Glomerular visceral epithelial cell (primary cell): ENCODE measurements around the gene SOX10.

Experiments
- DNase-seq: peaks from one replicate; pipeline ENCODE4 v3.0.0-alpha.2; 2016; ENCODE audit errors: extremely low spot score

Gene SOX10

DNA sequence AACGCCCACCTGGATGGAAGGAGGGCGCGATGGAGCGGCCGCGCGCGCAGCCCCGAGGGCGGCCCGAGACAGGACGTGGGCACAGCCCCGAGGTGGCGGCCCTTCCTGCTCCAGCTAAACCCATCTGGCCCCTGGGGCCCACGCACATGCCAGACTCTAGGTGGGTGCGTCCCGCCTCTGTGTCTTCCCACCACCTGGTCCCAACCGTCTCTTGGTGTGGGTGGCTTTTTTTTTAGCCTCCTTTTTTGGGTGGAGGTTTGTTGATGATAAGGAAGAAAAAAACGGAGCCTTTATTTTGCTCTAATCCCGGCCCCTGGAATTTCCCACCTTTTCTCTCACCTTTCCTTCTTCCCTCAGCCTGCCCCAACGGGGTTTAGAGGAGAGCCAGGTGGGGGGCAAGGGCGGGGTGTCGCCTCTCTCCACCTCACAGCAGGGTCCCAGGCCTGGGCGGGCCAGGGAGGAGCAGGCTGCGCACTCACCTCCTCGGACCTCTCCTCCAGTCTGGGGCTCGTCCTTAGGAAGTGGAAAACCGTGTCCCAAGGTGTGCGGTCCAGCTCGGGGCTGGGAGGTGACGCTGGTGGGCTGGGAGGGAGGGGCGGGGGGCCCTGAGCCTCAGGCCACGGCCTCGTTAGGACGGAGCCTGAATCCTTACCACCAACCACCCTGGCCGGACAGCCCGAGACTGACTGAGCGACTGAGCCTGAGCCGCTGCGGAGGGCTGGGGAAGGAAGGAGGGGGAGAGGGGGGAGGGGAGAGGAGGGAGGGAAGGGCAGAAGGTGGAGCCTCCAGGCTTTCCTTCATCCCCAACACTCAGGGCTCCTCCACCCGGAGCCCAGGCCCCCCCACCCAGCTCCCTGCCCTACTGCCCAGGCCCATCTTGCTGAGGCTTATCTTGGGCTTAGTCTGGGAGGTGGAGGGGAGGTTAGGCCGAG, at the start of gene SOX10:
Gene SOX10, minus strand, starts transcription at position 696 of the 932 bp plus-strand sequence. CDS start 771 bp downstream, outside the sequence.
- DNase-seq: no peak

DNA sequence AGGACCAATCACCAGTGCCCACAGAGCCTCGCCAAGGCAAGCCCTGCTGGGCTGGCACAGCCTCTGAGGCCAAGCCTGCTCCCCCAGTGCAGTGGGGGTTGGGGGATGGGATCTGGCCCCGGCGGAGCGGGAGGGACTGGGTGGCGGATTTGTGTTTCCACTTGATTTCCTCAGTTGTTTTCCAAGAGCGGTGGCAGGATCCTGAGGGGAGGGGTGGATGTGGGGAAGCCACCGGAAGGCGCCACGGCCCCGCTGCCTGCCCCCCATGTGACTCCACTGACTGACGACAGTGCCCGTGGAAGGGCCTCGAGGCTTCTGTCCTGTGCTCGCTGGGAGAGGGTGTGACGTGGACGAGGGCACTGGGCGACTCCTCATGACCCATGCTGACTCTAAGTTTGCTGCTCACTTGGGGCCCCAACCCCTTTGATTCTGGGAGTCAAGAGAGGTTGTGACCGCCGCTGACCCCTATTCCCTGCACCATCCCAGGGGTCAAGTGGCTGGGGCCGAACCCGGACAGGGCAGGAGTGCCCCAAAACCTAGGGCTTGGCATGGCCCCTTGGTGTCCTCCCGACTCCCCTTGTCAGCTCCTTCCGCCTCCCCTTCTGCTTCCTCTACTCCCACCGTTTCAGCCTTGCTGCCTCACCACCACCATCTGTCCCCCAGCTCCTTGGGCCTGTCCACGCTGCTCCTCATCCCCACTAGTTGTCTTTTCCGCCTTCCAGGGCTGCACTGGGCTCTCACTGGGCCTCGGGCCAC, 49.3 kb upstream of the SOX10 start:
- DNase-seq: no peak

DNA sequence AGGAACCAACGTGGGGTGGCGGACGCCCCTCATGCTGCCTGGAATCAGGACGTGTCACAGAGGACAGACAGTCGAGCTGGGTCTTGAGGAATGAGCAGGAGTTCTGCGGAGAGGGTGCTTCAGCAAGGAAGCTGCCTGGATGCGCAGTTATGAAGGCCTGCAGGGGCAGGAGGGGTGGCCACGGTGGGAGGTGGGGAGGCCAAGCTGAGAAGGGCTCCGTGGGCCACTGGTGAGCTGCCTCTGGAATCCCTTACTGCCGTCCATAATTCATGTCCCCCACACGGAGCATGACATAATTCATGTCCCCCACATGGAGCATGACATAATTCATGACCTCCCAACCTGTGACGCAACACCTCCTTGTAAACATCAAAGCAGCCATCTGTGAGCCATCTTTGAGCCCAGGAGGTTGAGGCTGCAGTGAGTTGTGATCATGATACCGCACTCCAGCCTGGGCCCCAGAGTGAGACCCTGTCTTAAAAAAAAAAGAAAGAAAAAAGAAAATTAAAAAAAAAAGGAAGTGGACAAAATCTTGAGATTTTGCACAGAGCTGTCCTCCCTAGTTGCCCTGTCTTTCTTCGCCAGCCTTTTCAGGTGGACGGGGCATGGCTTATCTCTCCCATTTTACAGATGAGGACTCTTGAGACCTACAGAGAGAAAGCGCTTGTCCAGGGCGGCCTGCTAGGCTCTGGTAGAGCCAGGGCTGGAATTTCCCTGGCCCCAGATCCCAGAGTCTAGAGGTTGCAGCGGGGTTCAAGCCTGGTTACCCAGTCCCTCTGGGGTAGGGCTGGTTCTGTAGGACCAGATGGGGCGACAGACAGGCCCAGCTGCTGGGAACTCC, 48.5 kb upstream of the SOX10 start:
- peak; percentile 69 for DNase-seq

DNA sequence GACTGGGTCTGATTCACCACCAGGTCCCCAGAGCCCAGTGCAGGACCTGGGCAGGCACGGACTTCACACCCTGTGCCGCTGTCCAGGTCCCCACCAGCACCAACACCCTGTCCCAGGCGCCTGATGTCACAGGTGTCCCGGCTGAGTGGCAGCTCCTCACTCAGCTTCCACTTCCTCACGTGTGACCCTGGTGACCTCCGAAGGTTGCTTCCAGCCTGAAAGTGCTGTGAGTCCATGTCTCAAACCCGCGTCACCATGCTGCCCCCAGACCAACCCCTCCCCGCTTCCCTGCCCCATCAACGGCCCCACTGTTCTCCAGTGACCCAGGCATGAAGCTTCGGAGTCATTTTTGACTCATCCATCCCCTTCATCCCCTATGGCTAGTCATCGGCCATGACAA, 47.1 kb upstream of the SOX10 start:
- no peak for DNase-seq

DNA sequence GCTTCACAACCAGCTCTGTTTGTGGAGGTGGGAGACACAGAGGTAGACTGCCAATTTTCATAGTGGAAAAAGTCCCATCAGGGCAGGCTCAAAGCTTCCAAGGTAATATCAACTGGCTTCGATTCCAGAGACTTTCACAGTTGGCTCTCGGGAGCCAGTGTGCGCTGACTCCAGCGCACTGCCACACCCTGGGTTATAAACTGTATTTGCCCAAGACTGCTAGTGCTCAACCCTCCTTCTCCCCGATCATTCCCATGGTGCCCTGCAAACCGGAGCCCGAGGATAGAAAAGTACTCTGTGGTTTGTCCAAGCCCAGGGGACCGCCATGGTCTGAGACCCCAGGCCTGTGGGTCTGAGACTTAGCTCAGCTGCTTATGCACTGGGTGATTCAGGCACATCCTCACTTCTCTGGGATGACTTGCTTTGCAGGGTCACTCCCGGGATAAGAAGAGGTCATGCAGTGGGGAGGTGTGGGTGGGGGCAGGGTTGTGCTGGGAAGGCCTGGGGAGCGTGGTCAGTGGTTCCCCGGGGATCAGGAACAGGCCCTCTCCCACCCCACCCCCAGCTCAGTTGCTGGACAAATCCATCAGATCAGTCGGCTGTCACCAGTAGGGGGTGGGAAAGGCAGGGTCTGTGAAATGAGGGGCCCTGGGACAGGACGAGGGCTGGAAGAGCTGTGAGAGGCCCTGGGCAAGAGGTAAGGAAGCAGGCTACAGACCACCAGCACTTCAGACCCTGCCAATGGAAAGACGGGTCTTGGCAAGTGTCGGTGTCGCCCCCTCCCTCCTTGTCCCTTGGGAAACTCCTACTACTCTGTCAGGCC, 46.2 kb upstream of the SOX10 start:
- no peak for DNase-seq

DNA sequence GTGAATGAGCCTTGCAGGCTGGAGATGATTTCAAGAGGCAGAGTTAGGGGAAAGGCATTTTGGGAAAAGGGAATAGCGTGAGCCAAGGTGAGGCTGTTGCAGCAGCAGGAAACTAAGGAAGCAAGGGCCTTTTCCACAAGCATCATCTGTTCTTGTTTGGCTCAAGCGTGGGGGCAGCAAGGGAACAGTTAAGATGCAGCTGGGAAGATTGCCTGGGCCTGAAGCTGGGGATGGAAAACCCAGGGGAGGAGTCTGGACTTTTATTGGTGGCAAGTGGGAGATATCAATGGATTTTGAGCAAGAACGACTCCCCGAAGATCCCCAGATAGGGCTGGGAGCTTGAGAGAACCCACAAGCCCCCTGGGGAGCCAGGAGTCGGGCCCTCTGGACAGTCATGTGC, 45.5 kb upstream of the SOX10 start:
- no peak for DNase-seq

DNA sequence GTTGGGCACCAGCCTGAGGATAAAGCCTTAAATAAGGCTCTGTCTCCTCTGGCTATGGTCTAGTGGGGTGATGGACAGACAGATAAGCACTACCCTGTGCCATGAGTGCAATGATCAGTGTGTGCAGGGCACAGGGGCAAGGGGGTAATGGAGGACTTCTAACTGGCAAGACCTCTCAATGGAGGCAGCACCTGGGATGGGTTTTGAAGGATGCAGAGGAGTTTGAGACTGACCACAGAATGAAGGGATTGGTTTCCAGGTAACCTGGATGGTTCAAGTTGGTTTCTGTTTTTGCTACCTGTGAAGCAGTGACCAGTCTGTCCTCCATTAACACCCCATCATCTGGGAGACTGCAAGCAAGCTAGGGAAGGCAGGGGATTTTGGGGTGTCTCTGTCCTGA, 45.0 kb upstream of the SOX10 start:
- no peak for DNase-seq

DNA sequence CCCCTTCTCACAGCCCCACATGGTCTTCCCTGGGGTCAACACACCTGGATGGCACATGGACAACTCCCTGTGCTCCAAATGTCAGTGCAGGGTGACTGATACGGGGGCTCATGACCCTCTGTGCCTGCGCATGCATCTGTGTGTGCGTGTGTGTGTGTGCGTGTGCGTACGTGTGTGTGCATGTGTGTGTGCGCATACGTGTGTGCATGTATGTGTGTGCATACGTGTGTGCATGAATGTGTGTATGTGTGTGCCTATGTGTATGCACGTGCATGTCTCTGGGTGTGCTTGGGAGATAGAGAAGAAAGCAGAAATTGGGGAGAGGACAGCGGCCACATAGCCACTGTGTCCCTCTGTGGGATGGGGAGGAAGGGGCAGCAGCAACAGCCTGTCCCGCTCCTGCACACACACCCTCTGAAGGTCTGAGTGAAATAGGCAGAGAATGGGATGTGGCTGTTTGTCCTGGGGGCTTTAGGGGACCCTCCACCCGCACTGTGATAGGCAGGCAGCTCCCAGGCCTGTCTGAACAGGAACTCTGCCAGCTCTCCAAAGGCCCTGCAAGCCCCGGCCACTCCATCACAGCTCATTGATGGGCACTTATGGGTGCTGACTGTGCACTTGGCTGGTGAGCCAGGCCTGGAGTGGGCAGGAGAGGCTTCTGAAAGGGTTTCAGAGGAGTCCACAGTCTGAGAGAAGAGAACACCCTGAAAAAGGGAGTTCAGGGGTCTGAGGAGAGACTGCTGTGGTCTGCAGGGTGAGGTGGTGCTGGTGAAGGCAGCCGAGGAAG, 44.2 kb upstream of the SOX10 start:
- no peak for DNase-seq

DNA sequence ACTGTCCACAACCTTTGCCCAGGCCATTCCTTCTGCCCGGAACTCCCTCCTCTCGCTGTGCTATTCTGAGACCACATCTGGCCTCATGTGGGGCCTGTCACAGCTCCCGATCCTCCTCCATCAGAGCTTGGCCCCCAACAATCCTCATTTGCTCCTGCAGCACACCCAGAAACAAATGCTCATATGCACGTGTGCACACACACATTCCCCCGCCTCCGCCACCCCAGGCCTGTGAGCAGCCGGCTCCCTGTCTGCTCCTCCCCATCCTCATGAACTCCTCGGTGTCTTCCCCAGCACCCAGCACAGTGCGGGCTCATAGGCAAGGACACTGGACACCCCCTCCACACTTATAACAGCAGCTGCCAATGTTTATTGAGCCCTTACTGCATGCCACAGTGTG, 43.1 kb upstream of the SOX10 start:
- DNase-seq: no peak

DNA sequence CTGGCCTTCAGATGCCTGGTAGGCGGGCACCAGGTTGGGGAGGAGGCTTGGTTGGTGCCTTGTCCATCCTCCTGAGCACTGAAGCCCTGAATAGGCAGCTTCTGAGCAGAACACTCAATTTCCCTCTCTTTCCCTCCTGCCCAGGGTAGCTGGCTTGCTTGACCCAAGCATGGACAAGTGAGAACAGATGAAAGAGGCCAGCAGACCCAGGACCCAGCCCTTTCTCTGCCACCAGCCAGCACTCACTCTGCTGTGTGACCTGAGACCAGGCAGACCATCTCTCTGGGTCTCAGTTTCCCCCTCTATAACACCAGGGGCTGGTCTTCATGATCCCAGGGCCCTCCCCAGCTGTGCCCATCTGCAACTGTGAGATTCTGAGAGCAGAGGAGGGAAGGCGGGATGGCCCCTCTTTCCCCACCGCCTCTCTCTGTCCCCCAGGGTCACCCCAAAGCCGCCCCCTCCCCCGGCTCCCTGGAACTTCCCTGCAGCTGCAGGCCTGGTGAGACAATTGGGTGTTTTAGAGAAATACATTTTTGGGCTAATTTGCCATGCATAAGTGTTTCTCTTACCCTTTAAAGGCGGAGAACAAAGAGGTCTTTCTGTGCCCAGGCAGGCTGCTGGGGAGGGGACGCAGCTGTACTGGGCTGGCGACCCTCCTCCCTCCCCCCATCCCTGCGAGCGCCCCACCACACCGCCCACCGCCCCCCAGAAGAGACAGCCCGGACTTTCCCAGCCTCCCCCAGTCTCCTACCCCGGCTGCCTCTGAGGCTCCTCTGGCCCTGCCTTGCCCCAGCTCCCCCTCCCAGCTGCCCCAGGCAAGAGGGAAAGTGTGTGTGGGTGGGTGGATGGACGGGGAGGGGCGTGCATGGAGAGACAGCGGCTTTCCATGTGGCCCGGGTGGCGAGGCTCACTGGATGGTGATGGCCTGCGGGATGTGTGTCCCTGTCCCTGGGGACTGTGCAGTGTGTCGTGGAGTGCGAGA, 42.1 kb upstream of the SOX10 start:
- DNase-seq: no peak

DNA sequence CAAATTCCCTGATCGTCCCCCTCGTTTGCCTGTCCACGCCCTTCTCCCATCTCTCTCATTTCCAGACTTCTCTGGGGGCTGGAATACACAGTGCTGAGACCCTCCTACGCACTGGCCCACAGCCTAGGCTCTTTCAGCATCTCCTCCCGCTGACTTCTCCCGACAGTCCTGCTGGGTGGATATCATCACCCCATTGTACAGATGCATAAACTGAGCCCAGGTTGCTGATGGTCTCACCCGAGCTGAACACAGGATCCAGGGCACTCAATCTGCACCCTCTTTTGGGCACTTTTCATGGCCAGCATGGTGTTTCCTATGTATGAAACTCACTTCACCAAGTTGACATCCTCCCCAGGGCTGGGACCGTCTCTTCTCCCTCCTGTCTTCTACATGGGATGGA, 41.2 kb upstream of the SOX10 start:
- no peak for DNase-seq

DNA sequence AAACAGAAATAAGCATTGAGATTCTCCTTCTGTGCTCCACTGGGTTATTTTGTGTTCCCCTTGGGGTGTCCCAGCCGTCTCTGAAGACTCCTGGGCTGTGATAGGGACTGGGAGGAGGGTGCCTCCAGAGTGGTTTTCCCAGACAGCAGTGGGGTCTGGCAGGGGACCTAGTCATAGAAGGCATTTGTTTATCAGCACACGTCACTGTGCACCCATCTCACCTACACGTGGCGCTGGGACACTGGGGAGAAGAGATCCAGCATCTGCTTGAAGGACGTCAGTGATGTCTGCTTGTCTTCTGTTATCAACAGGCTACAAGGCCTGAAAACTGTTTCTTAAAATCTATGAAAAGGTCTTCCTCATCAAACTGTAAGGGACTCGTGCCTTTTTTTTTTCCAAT, 38.7 kb upstream of the SOX10 start:
- no peak for DNase-seq

DNA sequence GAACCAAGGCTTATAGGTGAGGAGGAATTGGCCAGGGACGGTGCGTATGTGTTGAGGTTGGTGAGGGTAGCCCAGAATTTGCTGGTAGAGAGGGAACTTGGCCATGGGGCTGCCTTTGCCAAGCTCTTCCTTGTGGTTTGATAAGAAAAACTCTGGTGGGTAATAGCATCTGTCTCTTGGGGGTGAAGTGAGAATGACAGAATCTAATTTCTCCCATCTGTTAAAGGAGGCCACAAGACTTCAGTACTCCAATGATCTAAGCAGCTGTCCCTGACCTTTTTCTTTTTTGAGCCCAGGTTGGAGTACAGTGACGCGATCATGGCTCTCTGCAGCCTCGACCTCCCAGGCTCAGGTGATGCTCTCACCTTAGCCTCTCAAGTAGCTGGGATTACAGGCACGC, 36.9 kb upstream of the SOX10 start:
- DNase-seq: no peak

DNA sequence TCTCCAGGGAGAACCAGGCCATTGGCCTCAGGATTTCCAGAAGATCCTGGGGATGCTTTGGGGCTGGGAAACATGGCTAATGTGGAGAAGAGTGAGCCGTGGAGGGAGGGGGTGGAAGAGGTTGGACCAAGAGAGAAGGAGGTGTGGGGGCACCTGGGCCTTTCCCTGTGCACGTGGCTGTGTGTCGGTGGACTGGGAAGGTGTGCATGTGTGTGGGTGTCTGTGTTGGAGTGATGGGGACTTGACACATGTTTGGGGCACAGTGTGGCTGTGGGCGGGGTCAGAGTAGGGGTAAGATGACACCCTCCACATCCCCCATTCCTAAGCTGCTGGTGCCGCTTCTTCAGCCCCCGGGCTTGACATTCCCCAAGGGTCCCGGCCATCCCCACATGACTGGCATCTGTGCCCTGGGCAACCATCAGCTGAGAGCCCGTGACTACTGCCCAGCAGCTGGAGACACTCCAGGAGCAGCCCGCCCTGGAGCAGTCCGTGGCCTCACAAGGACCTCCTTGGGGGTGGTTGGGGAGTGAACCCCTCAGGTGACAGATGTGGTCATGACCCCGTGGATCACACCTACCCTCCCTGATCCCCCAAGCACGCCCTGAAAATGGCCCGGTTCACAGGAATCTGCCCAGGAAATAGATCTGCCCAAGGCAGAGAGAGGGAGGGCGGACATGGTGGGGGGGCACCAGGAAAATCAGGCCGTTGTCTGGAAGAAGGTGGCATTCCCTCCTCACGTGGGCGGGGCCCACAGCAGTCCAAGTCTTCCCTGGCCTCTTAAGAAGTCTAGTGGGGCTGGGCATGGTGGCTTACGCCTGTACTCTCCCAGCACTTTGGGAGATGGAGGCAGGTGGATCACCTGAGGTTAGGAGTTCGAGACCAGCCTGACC, 34.8 kb upstream of the SOX10 start:
- no peak for DNase-seq

DNA sequence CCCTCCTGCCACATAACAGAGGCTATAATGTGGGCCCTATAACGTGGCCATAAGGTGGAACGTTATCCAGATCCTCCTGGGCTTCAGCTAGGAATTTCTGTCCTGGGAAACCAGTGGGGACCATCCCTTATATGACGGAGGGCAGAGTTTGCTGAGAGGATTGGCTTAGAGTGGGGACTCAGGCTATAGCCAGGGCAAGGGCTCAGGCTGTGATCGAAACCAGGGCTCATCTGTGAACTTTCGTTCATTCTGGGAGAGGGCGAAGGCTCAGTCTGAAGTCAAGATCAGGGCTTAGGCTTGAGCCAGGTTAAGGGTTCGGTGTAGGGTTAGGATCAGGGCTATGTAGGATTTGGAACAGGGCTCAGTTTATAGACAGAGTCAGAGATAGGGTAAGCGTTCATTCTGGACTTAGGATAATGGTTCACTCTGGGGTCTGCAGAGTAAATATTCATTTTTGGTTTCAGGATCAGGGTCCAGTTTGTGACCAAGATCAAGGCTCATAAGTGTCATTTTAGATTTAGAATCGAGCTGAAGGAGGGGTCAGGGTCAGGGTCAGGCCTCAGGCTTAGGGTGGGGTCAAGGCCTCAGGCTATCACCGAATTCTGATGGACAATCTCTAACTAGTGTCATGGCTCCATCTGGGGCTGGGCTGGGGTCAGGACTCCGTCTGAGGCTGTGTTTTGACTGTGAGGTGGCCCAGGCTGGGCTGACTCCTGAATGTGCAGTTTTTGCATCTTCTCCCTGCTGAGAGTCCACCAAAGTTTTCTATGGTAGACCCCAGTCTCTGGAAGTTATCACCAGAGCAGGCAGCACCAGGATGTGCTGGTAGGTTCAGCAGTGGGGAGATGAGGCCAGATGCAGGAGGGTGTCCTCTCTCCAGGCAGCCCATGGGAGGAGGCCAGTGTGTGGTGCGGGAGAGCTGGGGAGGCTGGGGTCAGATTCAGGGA, 33.9 kb upstream of the SOX10 start:
- DNase-seq: no peak

DNA sequence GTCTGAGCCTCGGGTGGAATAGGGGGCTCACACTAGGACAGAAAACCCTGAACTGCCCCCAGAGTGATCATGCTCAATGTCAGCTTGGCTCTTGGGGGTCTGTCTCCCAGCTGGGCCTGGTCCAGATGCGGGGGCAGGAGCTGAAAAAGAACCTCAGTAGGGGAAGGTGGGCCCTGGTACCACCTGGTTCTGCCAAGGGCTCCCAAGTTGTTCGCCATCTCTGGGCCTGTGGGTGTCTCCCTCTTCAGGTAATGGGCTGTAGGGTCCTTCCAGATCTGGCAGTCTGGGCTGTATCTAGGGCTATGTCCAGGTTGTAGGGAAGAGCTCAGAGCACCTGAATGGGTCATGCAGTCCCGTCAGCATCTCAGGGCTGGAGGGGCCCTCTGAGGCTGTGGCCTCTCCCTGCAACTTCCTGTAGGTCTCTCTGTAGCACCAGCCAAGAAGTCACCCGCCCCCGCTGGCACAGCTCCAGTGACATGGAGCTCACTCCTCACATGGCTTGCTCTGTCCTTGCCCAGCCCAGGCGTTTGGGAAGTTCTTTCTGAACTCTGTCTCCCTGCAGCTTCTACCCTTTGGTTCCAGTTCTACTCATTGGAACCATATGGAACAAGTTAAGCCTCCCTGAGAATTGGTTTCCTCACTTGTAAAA, 33.0 kb upstream of the SOX10 start:
- peak; percentile 30 for DNase-seq
